ENCODE data around the gene PARD3B. TPM values are rescaled to one million over a fixed set of nuclear protein-coding genes. Genes with fewer than 3 reads are reported as not detected.

Gene PARD3B
- total RNA-seq, 1 experiment from 2014 or later = 6.4 TPM

GRCh38 chr2:204900910-204901309 lies 355.6 kb downstream of the PARD3B start:
- H2AFZ ChIP-seq (ENCODE audit: low read length) = no peak overlapping the region
- H3K27ac ChIP-seq (ENCODE audit: insufficient read length, low read depth, low read length) = no peak overlapping the region
- Mint-ChIP-seq H3K27ac (peak overlapping the region in 2 of 3 experiments; percentile 17 to 25; a peak in 2 of 7 replicates), H3K27me3 (ENCODE audit: low read depth) (peaks cover 2% of the 10 kb centered on the region; the same call in 1 of the 2 replicates), H3K4me1 (0 out of 4 replicates have a peak, but pooled peaks cover 0 to 3% of the 10 kb centered on the region in 2 experiments), H3K36me3 (ENCODE audit: insufficient read depth in 1 of 3, low read depth in 3 of 3) (peaks cover 0 to 6% (median 0%) of the 10 kb centered on the region in 3 experiments; a peak in 2 of 7 replicates), H3K4me3 (no peak overlapping the region), H3K9me3 (peaks cover 4 to 9% of the 10 kb centered on the region in 2 experiments; a peak in 4 of 5 replicates)
- no peak overlapping the region for H4K91ac ChIP-seq (ENCODE audit: insufficient read length, low read depth, low read length)
- no peak overlapping the region for H3T11ph ChIP-seq (ENCODE audit: low read length)
- no peak overlapping the region for H3K9ac ChIP-seq (ENCODE audit: extremely low read depth, insufficient read length, low read length)
- H4K8ac ChIP-seq (replicated peaks; ENCODE audit: insufficient read length, low read depth, low read length) = no peak overlapping the region
- no peak overlapping the region for H3K14ac ChIP-seq (ENCODE audit: insufficient read depth, low read length)
- no peak for DNase-seq
- H2AK5ac ChIP-seq (ENCODE audit: insufficient read length, low read length) = no peak overlapping the region
- no peaks in the 10 kb centered on the region for H4K20me1 ChIP-seq (ENCODE audit: control insufficient read depth, insufficient read depth, insufficient read length)
- no peaks in the 10 kb centered on the region for H3K27me3 ChIP-seq (ENCODE audit: insufficient read depth, low read length)
- H3K23me2 ChIP-seq (ENCODE audit: insufficient read length, low read depth, low read length, poor library complexity, severe bottlenecking) = no peaks in the 10 kb centered on the region
- no peak overlapping the region for H2BK15ac ChIP-seq (ENCODE audit: low read depth, low read length)
- TF ChIP-seq CTCF (conservative IDR thresholded peaks at IDR 0.05) = no peak
- H2BK120ac ChIP-seq (ENCODE audit: low read depth, low read length, poor library complexity, severe bottlenecking) = no peak overlapping the region
- H3K4ac ChIP-seq (ENCODE audit: low read depth, low read length) = no peak overlapping the region
- H3K4me1 ChIP-seq (ENCODE audit: insufficient read depth, low read length) = no peaks in the 10 kb centered on the region
- H2BK20ac ChIP-seq (ENCODE audit: low read depth, low read length, poor library complexity, severe bottlenecking) = no peak overlapping the region
- H2BK5ac ChIP-seq (ENCODE audit: insufficient read length, low read length) = no peak overlapping the region
- H3K23ac ChIP-seq (ENCODE audit: insufficient read length, low read depth, low read length) = no peak overlapping the region
- no CpG with 5 or more reads among the region's 1 CpG for WGBS (ENCODE audit: extremely low coverage, insufficient read length, low lambda C conversion rate)
- no peak overlapping the region for H4K5ac ChIP-seq (ENCODE audit: insufficient read length, low read depth, low read length)
- no peaks in the 10 kb centered on the region for H3K9me3 ChIP-seq (ENCODE audit: control insufficient read depth, low read depth, low read length)
- H3K79me1 ChIP-seq (ENCODE audit: insufficient read depth, low read depth, low read length, poor library complexity, severe bottlenecking) = no peaks in the 10 kb centered on the region
- H3K18ac ChIP-seq (ENCODE audit: insufficient read length, low read depth, low read length) = no peak overlapping the region
- H3K56ac ChIP-seq (ENCODE audit: insufficient read length, low read depth, low read length) = no peak overlapping the region
- no peak overlapping the region for H2BK12ac ChIP-seq (ENCODE audit: insufficient read length, low read depth, low read length)
- no peak overlapping the region for H3K4me2 ChIP-seq (ENCODE audit: insufficient read depth, insufficient read length, low read length)
- H3K79me2 ChIP-seq (ENCODE audit: insufficient read depth, low read length) = no peaks in the 10 kb centered on the region

Data from H9 (cell line).